ENCODE results near the gene PFN1.

Gene PFN1

DNA sequence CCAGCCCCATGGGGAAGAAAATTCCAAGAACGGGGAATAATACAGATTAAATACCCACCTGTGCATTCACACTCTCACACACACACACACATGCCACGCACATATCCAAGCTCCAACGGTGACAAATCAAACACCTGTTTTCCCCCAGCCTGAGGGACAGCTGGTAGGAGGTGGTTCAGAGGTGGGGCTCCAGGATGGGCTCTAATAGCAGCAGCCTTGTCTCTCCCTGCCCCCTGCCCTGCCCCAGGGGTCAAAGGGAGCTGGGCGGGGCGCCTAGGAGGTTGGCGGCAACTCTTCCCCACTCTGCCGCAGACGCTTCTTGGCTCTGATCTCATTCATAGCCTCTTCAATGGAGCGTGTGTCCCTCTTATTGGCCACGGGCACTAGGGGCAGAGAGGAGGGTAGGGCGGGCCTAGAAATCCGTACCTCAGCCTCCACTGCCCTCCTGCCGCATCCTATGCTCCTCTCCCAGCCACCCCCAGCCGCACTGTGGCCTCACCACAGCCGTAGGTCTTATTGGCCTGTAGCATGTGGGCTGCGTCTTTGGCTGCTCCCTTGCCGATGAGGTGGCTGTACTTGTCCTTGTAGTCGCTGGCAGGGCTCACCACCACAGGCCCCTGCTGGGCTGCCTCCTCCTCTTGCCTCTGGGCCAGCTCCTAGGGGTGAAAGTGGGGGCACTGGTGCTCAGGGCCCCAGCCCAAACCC is 11.1 kb upstream of the PFN1 start:
- no peak overlapping the region for H3K4me3 ChIP-seq (ENCODE audit: low read length)
- no peak overlapping the region for H2AFZ ChIP-seq (ENCODE audit: low read depth, low read length)
- H3K27me3 ChIP-seq (ENCODE audit: insufficient read depth, low read length), result no peaks in the 10 kb centered on the region
- H3K9me3 ChIP-seq (ENCODE audit: low read length), result peaks cover 4% of the 10 kb centered on the region
- H3K36me3 ChIP-seq (ENCODE audit: insufficient read depth, low read length), result peaks cover 35% of the 10 kb centered on the region
- no peaks in the 10 kb centered on the region for H3K4me1 ChIP-seq (ENCODE audit: insufficient read depth, low read length)

DNA sequence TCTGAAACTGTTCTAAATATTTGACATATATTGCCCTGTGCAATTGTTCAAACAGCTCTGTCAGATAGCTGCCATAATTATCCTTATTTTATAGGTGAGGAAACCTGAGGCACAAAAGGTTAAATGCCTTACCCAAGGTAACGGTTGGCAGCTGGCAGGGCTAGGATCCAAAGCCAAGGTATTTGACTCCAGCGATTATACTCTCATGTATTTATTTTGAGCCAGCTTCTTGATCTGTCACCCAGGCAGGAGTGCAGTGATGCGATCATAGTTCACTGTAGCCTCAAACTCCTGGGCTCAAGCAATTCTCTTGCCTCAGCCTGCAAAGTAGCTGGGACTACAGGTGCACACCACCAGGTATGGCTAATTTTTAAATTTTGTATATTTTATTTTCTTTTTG is 9.8 kb upstream of the PFN1 start:
- H3K27me3 ChIP-seq (ENCODE audit: insufficient read depth, low read length), result no peaks in the 10 kb centered on the region
- peaks cover 35% of the 10 kb centered on the region for H3K36me3 ChIP-seq (ENCODE audit: insufficient read depth, low read length)
- H3K4me1 ChIP-seq (ENCODE audit: insufficient read depth, low read length), result no peaks in the 10 kb centered on the region

DNA sequence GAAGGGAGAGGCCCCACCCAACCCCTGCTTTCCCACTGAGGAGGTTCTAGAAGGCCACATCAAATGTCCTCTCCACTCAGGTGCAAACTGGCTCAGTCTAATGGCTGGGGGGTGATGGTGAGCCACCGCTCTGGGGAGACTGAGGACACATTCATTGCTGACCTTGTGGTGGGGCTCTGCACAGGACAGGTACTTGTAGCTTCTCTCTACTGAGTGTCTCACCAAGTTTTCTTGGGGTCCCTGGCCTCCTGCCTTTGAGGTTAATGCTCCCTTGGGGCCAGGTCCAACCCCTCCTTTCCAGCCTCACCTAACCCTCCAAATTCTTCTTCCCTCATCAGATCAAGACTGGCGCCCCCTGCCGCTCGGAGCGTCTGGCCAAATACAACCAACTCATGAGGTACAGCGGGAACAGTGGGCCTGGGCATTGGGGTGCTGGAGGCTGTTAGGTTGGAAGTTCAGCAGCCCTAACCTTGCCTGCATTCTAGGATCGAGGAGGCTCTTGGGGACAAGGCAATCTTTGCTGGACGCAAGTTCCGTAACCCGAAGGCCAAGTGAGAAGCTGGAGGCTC is 8.2 kb upstream of the PFN1 start:
- Histone ChIP-seq H3K4me3 (ENCODE audit: low read length) (no peak overlapping the region), H3K27me3 (ENCODE audit: insufficient read depth, low read length) (no peaks in the 10 kb centered on the region), H3K9me3 (ENCODE audit: low read length) (peaks cover 4% of the 10 kb centered on the region), H2AFZ (ENCODE audit: low read depth, low read length) (no peak overlapping the region), H3K4me1 (ENCODE audit: insufficient read depth, low read length) (peaks cover 4% of the 10 kb centered on the region), H3K36me3 (ENCODE audit: insufficient read depth, low read length) (peaks cover 32% of the 10 kb centered on the region)

More for the DNA sequence above, 9.8 kb upstream of the PFN1 start:
- H2AFZ ChIP-seq (ENCODE audit: low read depth, low read length), result no peak overlapping the region
- peaks cover 4% of the 10 kb centered on the region for H3K9me3 ChIP-seq (ENCODE audit: low read length)
- no peak overlapping the region for H3K4me3 ChIP-seq (ENCODE audit: low read length)

DNA sequence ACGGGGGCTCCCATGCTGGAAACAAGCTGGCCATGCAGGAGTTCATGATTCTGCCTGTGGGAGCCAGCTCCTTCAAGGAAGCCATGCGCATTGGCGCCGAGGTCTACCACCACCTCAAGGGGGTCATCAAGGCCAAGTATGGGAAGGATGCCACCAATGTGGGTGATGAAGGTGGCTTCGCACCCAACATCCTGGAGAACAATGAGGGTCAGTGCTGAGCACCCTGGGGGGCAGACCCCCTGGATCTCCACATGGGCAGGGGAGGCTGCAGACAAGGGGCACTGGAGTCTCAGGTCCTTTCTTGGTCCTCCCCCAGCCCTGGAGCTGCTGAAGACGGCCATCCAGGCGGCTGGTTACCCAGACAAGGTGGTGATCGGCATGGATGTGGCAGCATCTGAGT is 6.8 kb upstream of the PFN1 start:
- Histone ChIP-seq H3K4me3 (ENCODE audit: low read length) (no peak overlapping the region), H3K27me3 (ENCODE audit: insufficient read depth, low read length) (no peaks in the 10 kb centered on the region)

DNA sequence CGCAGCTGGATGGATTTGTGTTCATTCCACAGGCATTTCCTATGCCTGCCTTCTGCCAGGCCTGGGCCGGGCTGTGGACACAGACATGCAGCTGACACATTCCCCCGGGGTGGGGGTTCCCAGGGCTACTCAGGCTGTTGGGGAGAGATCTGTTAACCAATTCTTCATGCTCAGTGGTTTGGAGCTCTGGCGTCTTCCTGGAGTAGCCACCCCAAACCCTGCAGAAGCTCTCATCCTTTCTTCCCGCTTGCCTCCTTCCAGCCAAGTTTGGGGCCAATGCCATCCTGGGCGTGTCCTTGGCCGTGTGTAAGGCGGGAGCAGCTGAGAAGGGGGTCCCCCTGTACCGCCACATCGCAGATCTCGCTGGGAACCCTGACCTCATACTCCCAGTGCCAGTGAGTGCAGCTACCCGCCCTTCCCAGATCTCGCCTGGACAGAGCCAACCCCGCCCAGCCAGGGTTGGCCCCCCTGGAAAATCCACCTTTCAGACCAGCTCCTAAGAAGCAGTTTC is 5.2 kb upstream of the PFN1 start:
- Histone ChIP-seq H3K4me3 (ENCODE audit: low read length) (no peak overlapping the region), H3K36me3 (ENCODE audit: insufficient read depth, low read length) (peaks cover 13% of the 10 kb centered on the region), H3K4me1 (ENCODE audit: insufficient read depth, low read length) (peaks cover 19% of the 10 kb centered on the region), H3K9me3 (ENCODE audit: low read length) (peaks cover 4% of the 10 kb centered on the region), H3K27me3 (ENCODE audit: insufficient read depth, low read length) (no peaks in the 10 kb centered on the region), H2AFZ (ENCODE audit: low read depth, low read length) (no peak overlapping the region)

More for the DNA sequence above, 6.8 kb upstream of the PFN1 start:
- peaks cover 24% of the 10 kb centered on the region for H3K36me3 ChIP-seq (ENCODE audit: insufficient read depth, low read length)
- H3K9me3 ChIP-seq (ENCODE audit: low read length), result peaks cover 4% of the 10 kb centered on the region
- H2AFZ ChIP-seq (ENCODE audit: low read depth, low read length), result no peak overlapping the region
- H3K4me1 ChIP-seq (ENCODE audit: insufficient read depth, low read length), result peaks cover 17% of the 10 kb centered on the region

DNA sequence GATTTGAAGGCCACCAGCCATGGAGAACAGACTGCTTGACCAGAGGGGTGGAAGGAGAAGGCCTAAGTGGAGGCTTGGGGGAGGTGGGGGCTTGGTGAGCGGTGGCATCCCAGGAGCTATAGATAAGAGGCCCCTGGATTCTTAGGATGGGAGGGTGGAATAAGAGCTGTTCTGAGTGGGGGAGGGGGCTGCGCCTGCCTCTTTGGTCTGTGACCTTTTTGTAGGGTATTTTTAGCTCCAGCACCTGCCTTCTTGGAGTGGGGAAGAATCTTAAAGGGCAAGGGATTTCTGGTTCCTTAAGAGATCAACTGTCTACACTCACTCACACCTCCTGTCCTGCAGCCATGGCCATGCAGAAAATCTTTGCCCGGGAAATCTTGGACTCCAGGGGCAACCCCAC is 3.2 kb upstream of the PFN1 start:
- Histone ChIP-seq H2AFZ (ENCODE audit: low read depth, low read length) (no peak overlapping the region), H3K9me3 (ENCODE audit: low read length) (peaks cover 4% of the 10 kb centered on the region), H3K36me3 (ENCODE audit: insufficient read depth, low read length) (peaks cover 5% of the 10 kb centered on the region), H3K27me3 (ENCODE audit: insufficient read depth, low read length) (no peaks in the 10 kb centered on the region), H3K4me3 (ENCODE audit: low read length) (peak overlapping the region; percentile 84), H3K4me1 (ENCODE audit: insufficient read depth, low read length) (peaks cover 26% of the 10 kb centered on the region)

DNA sequence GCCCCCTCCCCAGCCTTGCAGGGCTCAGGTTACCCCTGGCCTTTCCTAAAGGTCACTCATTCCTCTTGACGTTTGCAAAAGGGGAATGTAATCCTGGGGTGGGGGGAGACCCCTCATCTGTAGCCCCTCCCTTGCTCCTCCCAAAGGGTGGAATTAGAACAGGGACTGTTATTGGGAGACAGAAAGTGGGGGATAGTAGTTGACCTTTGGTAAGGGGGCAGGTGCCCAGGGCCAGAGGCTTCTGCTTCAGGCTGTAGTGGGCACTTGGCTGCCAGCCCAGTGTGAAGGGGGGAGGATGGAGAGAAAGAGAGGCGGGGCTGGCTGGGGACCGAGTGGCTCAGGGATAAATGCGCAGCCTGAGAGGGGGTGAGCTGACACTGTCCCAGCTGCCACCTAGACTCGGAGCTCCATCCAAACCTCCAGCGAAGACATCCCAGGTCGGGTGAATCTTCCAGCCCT is 2.4 kb upstream of the PFN1 start, which contains the start of gene ENO3:
Gene ENO3 (plus strand): TSS at position 374 of the 459 bp plus-strand sequence. CDS start 711 bp downstream, outside the sequence.
- Histone ChIP-seq H3K4me1 (ENCODE audit: insufficient read depth, low read length) (peaks cover 33% of the 10 kb centered on the region), H3K4me3 (ENCODE audit: low read length) (peak within 1 kb of the TSS; percentile 84), H3K36me3 (ENCODE audit: insufficient read depth, low read length) (peaks cover 11% of the 10 kb centered on the region)

DNA sequence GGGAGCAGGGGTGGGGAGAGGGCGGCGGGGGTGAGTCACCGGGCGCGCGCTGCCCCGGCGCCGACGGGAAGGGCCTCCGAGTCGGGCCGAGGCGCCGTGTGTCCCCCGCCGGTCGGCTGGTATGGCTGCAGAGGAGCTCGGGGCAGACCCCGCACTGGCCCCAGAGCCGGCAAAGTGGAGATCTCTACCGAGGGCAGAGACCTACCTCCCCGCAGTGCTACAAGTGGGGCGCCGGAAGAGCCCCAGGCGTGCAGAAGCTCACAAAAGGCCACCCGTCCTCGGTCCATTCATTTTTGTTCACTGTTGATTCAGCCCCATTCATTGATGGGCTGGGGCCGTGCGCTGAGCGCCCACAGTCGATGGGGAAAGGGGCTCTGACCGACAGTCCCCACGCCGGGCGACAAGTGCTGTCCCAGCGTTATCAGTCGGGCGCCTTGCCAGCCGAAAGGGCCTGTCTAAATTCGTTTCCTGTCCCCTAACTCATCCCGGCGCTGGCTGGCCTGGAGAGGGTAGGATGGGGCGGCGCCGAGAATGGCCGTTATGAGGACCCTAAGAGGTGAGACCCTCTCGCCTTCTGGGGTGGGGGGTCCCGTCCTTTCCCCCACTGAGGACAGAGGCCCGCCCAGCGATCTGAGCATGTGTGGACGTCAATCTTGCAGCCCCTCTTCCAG is 1.9 kb upstream of the PFN1 start:
- H3K4me3 ChIP-seq (ENCODE audit: low read length), result peak overlapping the region; percentile 84
- peaks cover 2% of the 10 kb centered on the region for H3K9me3 ChIP-seq (ENCODE audit: low read length)
- H3K36me3 ChIP-seq (ENCODE audit: insufficient read depth, low read length), result peaks cover 17% of the 10 kb centered on the region
- H3K27me3 ChIP-seq (ENCODE audit: insufficient read depth, low read length), result no peaks in the 10 kb centered on the region
- peaks cover 35% of the 10 kb centered on the region for H3K4me1 ChIP-seq (ENCODE audit: insufficient read depth, low read length)
- peak overlapping the region; percentile 44 for H2AFZ ChIP-seq (ENCODE audit: low read depth, low read length)

More for the DNA sequence above, 2.4 kb upstream of the PFN1 start, which contains the start of gene ENO3:
- Histone ChIP-seq H2AFZ (ENCODE audit: low read depth, low read length) (peak within 1 kb of the TSS; percentile 44), H3K9me3 (ENCODE audit: low read length) (peaks cover 4% of the 10 kb centered on the region), H3K27me3 (ENCODE audit: insufficient read depth, low read length) (no peaks in the 10 kb centered on the region)

DNA sequence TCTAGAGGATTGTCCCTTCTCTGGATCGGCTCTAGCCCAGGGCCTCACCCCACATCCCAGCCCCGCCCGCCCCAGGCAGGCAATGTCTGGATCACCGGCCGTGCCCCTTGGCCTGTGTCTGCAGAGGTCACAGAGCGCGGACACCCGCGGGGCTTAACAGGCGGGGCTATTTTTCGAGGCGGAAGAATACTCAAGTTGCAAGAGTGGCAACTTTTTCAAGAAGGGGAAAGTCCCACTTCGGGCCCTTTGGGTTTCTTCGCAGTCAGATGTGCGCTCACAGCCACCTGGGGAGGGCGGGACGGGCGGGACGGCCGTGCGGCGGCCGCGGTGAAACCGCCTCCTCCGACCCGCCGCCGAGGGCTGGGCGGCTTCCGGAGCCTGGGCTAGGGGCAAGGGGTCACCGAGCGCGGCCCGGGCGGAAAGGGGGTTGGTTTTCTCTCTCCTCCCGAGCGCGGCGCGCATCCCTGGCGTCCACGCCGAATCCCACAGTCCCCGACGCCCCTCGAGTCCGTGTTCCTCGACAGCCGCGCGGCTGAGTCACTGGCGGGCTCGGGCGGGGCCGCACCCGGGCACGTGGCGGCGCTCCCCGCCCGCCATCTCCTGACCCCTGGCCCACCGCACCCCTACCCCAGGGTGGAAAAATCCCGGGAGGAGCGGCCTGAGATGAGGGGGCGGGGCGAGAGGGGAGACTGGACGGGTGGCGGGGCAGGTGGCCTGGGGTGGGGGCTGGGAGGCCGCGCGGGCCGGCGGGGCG is 1.2 kb upstream of the PFN1 start:
- H3K4me1 ChIP-seq (ENCODE audit: insufficient read depth, low read length), result peaks cover 37% of the 10 kb centered on the region

DNA sequence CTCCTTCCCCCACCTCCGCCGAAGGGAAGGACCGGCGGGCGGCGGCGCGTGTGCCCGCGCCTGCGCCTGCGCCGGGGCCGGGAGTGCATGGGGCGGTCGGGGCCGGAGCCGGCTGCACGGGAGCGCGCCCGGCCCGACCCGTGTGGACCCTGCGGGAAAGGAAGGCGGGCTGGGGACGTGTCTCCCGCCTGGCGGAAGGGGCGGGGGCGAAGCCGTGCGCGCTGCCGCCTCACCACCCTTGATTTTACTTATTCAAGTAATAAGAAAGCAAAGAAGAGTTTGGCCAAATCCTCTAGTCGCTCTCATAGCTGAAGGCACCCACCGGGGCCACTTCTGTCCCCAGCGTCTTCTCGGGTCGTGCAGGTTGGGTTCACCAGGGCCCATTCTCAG is 596 bp upstream of the PFN1 start:
- Histone ChIP-seq H2AFZ (ENCODE audit: low read depth, low read length) (peak overlapping the region; percentile 74), H3K4me3 (ENCODE audit: low read length) (peak overlapping the region; percentile 84), H3K4me1 (ENCODE audit: insufficient read depth, low read length) (peaks cover 37% of the 10 kb centered on the region), H3K27me3 (ENCODE audit: insufficient read depth, low read length) (no peaks in the 10 kb centered on the region), H3K36me3 (ENCODE audit: insufficient read depth, low read length) (peaks cover 30% of the 10 kb centered on the region), H3K9me3 (ENCODE audit: low read length) (no peaks in the 10 kb centered on the region)

More for the DNA sequence above, 1.2 kb upstream of the PFN1 start:
- no peaks in the 10 kb centered on the region for H3K27me3 ChIP-seq (ENCODE audit: insufficient read depth, low read length)
- peak overlapping the region; percentile 84 for H3K4me3 ChIP-seq (ENCODE audit: low read length)
- no peaks in the 10 kb centered on the region for H3K9me3 ChIP-seq (ENCODE audit: low read length)
- peaks cover 24% of the 10 kb centered on the region for H3K36me3 ChIP-seq (ENCODE audit: insufficient read depth, low read length)
- peak overlapping the region; percentile 74 for H2AFZ ChIP-seq (ENCODE audit: low read depth, low read length)

DNA sequence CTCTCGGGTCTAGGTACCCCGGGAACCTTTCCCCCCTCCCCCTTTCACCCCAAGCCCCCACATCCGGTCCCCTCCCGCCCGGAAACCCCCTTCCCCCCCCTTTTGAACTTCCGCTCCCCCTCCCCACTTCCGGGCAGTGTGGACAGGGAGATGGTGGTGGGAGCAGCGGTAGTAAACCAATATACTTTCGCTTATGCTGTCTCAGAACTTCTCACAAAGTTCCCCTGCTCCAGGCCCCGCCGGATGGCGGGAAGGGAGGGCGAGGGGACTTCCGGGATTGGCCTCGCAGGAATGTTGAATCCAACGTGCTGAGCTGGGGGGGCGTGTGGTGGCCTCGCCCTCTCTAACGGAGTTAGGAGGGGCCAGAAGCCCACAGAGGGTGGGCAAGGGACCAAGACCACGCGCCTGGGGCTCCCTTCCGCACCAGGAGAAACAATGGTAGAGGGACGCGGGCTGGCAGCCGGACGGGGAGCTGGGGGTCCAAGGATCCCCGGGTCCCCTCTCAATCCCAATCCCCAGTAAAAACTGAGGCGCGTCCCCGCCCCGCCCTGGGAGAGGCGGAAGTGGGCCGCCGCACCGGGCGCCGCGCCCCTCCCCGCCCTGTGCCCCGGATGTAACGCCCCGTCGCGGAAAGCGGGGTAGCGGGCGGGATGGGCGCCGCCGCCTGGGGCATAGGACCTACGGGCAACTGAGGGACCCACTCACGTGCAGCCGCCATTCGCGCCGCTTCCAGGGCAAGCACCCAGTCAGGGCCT is 742 bp downstream of the PFN1 start:
- Histone ChIP-seq H3K9me3 (ENCODE audit: low read length) (no peaks in the 10 kb centered on the region), H2AFZ (ENCODE audit: low read depth, low read length) (peak overlapping the region; percentile 74), H3K27me3 (ENCODE audit: insufficient read depth, low read length) (no peaks in the 10 kb centered on the region), H3K4me1 (ENCODE audit: insufficient read depth, low read length) (peaks cover 37% of the 10 kb centered on the region), H3K36me3 (ENCODE audit: insufficient read depth, low read length) (peaks cover 43% of the 10 kb centered on the region), H3K4me3 (ENCODE audit: low read length) (peak overlapping the region; percentile 84)

DNA sequence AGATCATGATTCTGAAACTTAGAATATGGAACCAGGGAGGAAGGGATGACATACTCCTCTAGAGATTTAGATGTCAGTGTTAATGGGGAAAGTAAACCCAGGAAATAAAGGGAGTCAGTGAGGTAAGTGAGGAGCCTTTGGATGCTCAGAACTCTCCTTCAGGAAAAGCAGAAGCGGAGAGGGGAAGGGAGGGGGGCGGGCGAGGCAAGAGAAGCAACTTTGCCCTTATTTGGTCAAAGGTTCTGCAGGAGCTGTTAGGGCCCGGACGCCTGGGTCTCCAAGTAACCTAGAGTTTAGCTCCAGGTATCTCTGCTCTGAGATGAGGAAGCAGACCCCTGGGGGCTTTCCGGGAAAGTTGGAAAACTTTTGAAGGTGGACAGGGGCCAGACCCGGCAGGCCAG is 1.3 kb downstream of the PFN1 start:
- Histone ChIP-seq H3K36me3 (ENCODE audit: insufficient read depth, low read length) (peaks cover 48% of the 10 kb centered on the region), H3K4me1 (ENCODE audit: insufficient read depth, low read length) (peaks cover 37% of the 10 kb centered on the region), H3K4me3 (ENCODE audit: low read length) (peak overlapping the region; percentile 84), H3K27me3 (ENCODE audit: insufficient read depth, low read length) (no peaks in the 10 kb centered on the region), H3K9me3 (ENCODE audit: low read length) (no peaks in the 10 kb centered on the region), H2AFZ (ENCODE audit: low read depth, low read length) (no peak overlapping the region)
